G401 (cell line): ENCODE measurements around the gene DGCR8. TPM values are rescaled to one million over a fixed set of nuclear protein-coding genes. Genes with fewer than 3 reads are reported as not detected.
A peak's percentile ranks its signal among the peaks of the same experiment; 100 is the strongest.
"Not testable (repeated sequence)": the region's sequence is repeated elsewhere in the genome, so short reads cannot be mapped to it uniquely, and the experiment has no call there.

ENCODE experiments used
- DNase-seq: peaks from one replicate; pipeline ENCODE4 v3.0.0-alpha.2; 2015; ENCODE audit warnings: low spot score
- in situ Hi-C: cut with HindIII; loops from 2 replicates; pipeline ENCODE4 v1.10.0; 2016; ENCODE audit warnings: low sequenced_read_pairs, mixed read lengths
- total RNA-seq: library from RNA; depleted of rRNA; stranded (reverse); fragments of >200 nt; shearing (Covaris generic); gene quantifications from 2 replicates; pipeline ENCODE4 v1.2.3, GENCODE V29; 2014; rRNA removed

The DGCR8 gene
- total RNA-seq, 1 experiment from 2014 or later = 22.0 TPM

GRCh38 chr22:20158391-20159036 lies 78.5 kb downstream of the DGCR8 start:
- no peak for DNase-seq
- in situ Hi-C loops = no loop called here

- in situ Hi-C loops = no loop called here
- peak; percentile 38 for DNase-seq
These were observed 79.0 kb downstream of the DGCR8 start for GRCh38 chr22:20159076-20159475.

- in situ Hi-C loops = not testable (repeated sequence)
These were observed 79.5 kb downstream of the DGCR8 start for GRCh38 chr22:20159531-20159930.

GRCh38 chr22:20160041-20160440 lies 80.0 kb downstream of the DGCR8 start:
- in situ Hi-C loops = no loop called here
- no peak for DNase-seq

More at GRCh38 chr22:20159531-20159930, 79.5 kb downstream of the DGCR8 start:
- peak; percentile 43 for DNase-seq

Other genes starting within 250 kb of the DGCR8 start
- 20.4 TPM in 2 replicates for gene GNB1L, start 225.4 kb upstream of the DGCR8 start, total RNA-seq
- 4.6 and 11.0 TPM in 2 replicates for gene RTL10, start 225.4 kb upstream of the DGCR8 start, total RNA-seq
- 142 and 187 TPM in 2 replicates for gene COMT, start 138.5 kb upstream of the DGCR8 start, total RNA-seq
- 86.5 and 96.6 TPM in 2 replicates for gene TXNRD2, start 138.4 kb upstream of the DGCR8 start, total RNA-seq
- gene ARVCF, start 63.4 kb upstream of the DGCR8 start, total RNA-seq = 13.8 and 14.9 TPM in 2 replicates
- 13.2 and 19.0 TPM in 2 replicates for gene TANGO2, start 59.1 kb upstream of the DGCR8 start, total RNA-seq
- gene RANBP1, start 35.9 kb downstream of the DGCR8 start, total RNA-seq = 883 and 1,003 TPM in 2 replicates
- 22.4 and 55.8 TPM in 2 replicates for gene TRMT2A, start 37.0 kb downstream of the DGCR8 start, total RNA-seq
- gene ZDHHC8, start 51.6 kb downstream of the DGCR8 start, total RNA-seq = 5.1 and 7.8 TPM in 2 replicates
- gene CCDC188, start 70.8 kb downstream of the DGCR8 start, total RNA-seq = not detected in 2 replicates
- 39.2 and 50.4 TPM in 2 replicates for gene RTN4R, start 188.1 kb downstream of the DGCR8 start, total RNA-seq
- gene DGCR6L, start 239.8 kb downstream of the DGCR8 start, total RNA-seq = 54.1 and 59.2 TPM in 2 replicates